RWPE2 (cell line): ENCODE results near the gene LIMS1.
"Not testable (repeated sequence)": the region's sequence is repeated elsewhere in the genome, so short reads cannot be mapped to it uniquely, and the experiment has no call there.

Experiments used
- ATAC-seq: fragments of 200-7000 bp; cut with Tn5 transposase; 3 replicates; pipeline ENCODE4 v1.9.1; 2021; ENCODE audit warnings: low read depth
- DNase-seq: peaks from one replicate; pipeline ENCODE4 v3.0.0-alpha.2; 2020; ENCODE audit warnings: low spot score
- H3K27ac ChIP-seq: fragments of 450-650 bp; 2 replicates; pipeline ENCODE4 v1.5.1; 2017; ENCODE audit warnings: mild to moderate bottlenecking; ENCODE audit not compliant: poor library complexity, severe bottlenecking
- H3K27me3 ChIP-seq: fragments of 250-450 bp; sonication (Bioruptor Pico); 2 replicates; pipeline ENCODE4 v1.5.1; 2021; ENCODE audit warnings: mild to moderate bottlenecking, moderate library complexity; ENCODE audit not compliant: insufficient read depth, poor library complexity, severe bottlenecking
- H3K36me3 ChIP-seq: fragments of 250-450 bp; sonication (Bioruptor Pico); 2 replicates; pipeline ENCODE4 v1.5.1; 2020; ENCODE audit warnings: low read depth, mild to moderate bottlenecking, moderate library complexity
- H3K4me1 ChIP-seq: fragments of 250-450 bp; sonication (Bioruptor Pico); 2 replicates; pipeline ENCODE4 v1.5.1; 2021; ENCODE audit warnings: mild to moderate bottlenecking, moderate library complexity; ENCODE audit not compliant: insufficient read depth, poor library complexity, severe bottlenecking
- H3K4me3 ChIP-seq: fragments of 250-450 bp; sonication (Bioruptor Pico); 2 replicates; pipeline ENCODE4 v1.5.1; 2021; ENCODE audit warnings: mild to moderate bottlenecking, moderate library complexity; ENCODE audit not compliant: severe bottlenecking
- H3K9me3 ChIP-seq: fragments of 250-450 bp; sonication (Bioruptor Pico); 2 replicates; pipeline ENCODE4 v1.5.1; 2021; ENCODE audit warnings: mild to moderate bottlenecking, moderate library complexity; ENCODE audit not compliant: severe bottlenecking
- TF ChIP-seq, protein P1 (sequence below): fragments of 450-650 bp; IDR thresholded peaks from one replicate; pipeline ENCODE4 v1.5.1; 2017; ENCODE audit warnings: mild to moderate bottlenecking, moderate library complexity; ENCODE audit not compliant: poor library complexity, severe bottlenecking

Gene LIMS1

DNA sequence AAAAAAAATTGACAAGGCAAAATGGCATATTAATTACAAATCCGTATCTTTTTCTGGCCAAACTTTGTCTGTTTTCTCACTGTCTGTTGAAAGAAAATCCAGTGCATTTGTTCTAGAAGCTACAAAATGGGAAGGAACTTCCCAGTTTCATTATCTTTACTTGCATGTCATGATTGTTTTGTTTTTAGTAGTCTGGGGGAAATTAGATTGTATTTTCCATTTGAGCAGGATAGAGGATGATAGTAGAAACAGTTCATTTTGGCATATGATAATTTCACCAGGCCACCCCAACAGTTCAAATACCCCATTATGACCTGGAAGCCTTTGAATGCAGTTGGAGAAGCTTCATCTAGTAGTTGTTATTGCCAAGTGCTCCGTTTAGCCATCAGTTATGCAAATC is 107.5 kb downstream of the LIMS1 start:
- ATAC-seq, result no peak
- peak overlapping the region; percentile 75 for H3K27ac ChIP-seq

DNA sequence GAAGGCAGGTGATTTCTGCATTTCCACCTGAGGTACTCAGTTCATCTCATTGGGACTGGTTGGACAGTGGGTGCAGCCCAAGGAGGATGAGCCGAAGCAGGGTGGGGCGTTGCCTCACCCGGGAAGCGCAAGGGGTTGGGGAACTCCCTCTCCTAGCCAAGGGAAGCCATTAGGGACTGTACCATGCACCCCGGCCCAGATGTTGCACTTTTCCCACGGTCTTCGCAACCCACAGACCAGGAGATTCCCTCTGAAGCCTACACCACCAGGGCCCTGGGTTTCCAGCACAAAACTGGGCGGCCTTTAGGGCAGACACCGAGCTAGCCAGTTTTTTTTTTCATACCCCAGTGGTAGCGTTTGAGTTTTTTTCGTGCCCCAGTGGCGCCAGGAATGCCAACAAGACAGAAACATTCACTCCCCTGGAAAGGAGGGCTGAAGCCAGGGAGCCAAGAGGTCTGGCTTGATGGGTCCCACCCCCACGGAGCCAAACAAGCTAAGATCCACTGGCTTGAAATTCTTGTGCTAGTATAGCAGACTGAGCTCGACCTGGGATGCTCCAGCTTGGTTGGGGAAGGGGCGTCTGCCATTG is 109.1 kb downstream of the LIMS1 start:
- Histone ChIP-seq H3K36me3 (no peaks in the 10 kb centered on the region), H3K27ac (no peak overlapping the region), H3K27me3 (no peaks in the 10 kb centered on the region), H3K9me3 (no peaks in the 10 kb centered on the region), H3K4me1 (peaks cover 28% of the 10 kb centered on the region), H3K4me3 (no peak overlapping the region)
- ATAC-seq (no peak), DNase-seq (no peak)
- TF ChIP-seq, protein P1, sequence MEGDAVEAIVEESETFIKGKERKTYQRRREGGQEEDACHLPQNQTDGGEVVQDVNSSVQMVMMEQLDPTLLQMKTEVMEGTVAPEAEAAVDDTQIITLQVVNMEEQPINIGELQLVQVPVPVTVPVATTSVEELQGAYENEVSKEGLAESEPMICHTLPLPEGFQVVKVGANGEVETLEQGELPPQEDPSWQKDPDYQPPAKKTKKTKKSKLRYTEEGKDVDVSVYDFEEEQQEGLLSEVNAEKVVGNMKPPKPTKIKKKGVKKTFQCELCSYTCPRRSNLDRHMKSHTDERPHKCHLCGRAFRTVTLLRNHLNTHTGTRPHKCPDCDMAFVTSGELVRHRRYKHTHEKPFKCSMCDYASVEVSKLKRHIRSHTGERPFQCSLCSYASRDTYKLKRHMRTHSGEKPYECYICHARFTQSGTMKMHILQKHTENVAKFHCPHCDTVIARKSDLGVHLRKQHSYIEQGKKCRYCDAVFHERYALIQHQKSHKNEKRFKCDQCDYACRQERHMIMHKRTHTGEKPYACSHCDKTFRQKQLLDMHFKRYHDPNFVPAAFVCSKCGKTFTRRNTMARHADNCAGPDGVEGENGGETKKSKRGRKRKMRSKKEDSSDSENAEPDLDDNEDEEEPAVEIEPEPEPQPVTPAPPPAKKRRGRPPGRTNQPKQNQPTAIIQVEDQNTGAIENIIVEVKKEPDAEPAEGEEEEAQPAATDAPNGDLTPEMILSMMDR, result no peak

More for the DNA sequence above, 107.5 kb downstream of the LIMS1 start:
- no peak for DNase-seq
- Histone ChIP-seq H3K27me3 (no peaks in the 10 kb centered on the region), H3K9me3 (no peaks in the 10 kb centered on the region), H3K36me3 (no peaks in the 10 kb centered on the region), H3K4me1 (peaks cover 36% of the 10 kb centered on the region), H3K4me3 (no peak overlapping the region)
- TF ChIP-seq, protein P1, result no peak

DNA sequence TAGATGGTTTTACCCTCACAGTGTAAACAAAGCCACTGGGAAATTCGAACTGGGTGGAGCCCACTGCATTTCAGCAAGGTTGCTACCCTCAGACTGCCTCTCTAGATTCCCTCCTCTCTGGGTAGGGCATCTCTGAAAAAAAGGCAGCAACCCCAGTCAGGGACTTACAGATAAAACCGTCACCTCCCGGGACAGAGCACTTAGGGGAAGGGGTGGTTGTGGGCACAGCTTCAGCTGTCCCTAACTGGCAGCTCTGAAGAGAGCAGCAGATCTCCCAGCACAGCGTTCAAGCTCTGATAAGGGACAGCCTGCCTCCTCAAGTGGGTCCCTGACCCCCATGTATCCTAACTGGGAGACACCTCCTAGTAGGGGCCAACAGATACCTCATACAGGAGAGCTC is 109.6 kb downstream of the LIMS1 start:
- H3K36me3 ChIP-seq, ATAC-seq, H3K27ac ChIP-seq, H3K27me3 ChIP-seq, H3K9me3 ChIP-seq, DNase-seq, H3K4me3 ChIP-seq: not testable (repeated sequence)
- H3K4me1 ChIP-seq, result peaks cover 28% of the 10 kb centered on the region

DNA sequence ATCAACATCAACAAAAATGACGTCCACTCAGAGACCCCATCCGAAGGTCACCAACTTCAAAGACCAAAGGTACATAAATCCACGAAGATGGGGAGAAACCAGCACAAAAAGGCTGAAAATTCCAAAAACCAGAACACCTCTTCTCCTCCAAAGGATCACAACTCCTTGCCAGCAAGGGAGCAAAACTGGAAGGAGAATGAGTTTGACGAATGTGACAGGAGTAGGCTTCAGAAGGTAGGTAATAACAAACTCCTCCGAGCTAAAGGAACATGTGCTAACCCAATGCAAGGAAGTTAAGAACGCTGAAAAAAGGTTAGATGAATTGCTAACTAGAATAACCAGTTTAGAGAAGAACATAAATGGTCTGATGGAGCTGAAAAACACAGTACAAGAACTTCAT is 110.2 kb downstream of the LIMS1 start:
- ATAC-seq, H3K36me3 ChIP-seq, H3K9me3 ChIP-seq, H3K27ac ChIP-seq, DNase-seq, H3K27me3 ChIP-seq, H3K4me3 ChIP-seq: not testable (repeated sequence)
- H3K4me1 ChIP-seq, result peaks cover 23% of the 10 kb centered on the region

DNA sequence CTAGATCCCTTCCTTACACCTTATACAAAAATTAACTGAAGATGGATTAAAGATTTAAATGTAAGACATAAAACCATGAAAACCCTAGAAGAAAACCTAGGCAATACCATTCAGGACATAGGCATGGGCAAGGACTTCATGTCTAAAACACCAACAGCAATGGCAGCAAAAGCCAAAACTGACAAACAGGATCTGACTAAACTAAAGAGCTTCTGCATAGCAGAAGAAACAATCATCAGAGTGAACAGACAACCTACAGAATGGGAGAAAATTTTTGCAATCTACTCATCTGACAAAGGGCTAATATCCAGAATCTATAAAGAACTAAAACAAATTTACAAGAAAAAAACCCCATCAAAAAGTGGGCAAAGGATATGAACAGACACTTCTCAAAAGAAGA is 114.5 kb downstream of the LIMS1 start:
- H3K4me3 ChIP-seq, H3K9me3 ChIP-seq, H3K4me1 ChIP-seq, H3K36me3 ChIP-seq, ATAC-seq, H3K27me3 ChIP-seq, DNase-seq: not testable (repeated sequence)
- peak overlapping the region; percentile 16 for H3K27ac ChIP-seq

DNA sequence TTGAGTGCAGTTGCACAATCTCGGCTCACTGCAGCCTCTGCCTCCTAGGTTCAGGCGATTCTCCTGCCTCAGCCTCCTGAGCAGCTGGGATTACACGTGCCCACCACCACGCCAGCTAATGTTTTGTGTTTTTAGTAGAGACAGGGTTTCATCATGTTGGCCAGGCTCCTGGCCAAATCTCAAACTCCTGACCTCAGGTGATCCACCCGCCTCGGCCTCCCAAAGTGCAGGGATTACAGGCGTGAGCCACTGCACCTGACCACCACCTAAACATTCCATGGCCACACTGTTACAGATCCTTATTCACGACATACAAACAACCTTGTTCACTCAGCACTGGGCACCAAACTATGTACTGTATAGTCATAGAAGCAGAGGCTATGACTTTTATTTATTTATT is 116.2 kb downstream of the LIMS1 start:
- ATAC-seq, DNase-seq, H3K4me1 ChIP-seq, H3K4me3 ChIP-seq, H3K9me3 ChIP-seq, H3K27ac ChIP-seq, H3K36me3 ChIP-seq, H3K27me3 ChIP-seq: not testable (repeated sequence)

DNA sequence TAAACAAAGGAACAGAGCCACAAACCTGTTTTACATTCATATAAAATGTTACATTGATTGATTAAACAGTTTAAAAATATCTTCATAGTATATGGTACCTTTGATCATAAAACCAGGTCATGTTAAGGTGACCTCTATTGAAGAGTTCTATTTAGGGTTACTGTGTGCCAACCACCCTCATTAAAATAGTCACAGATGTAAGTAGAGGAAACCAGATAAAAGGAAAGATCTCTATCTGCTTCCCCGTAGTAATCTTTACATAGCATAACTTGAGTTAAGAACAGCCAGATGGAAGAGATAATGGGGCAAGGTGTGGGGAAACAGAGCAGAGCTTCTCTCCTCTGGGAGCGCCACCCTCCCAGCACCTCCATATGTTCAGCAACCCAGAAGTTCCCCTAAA is 117.2 kb downstream of the LIMS1 start:
- DNase-seq, H3K4me3 ChIP-seq, H3K36me3 ChIP-seq, H3K9me3 ChIP-seq, ATAC-seq, H3K4me1 ChIP-seq, H3K27ac ChIP-seq, H3K27me3 ChIP-seq: not testable (repeated sequence)

DNA sequence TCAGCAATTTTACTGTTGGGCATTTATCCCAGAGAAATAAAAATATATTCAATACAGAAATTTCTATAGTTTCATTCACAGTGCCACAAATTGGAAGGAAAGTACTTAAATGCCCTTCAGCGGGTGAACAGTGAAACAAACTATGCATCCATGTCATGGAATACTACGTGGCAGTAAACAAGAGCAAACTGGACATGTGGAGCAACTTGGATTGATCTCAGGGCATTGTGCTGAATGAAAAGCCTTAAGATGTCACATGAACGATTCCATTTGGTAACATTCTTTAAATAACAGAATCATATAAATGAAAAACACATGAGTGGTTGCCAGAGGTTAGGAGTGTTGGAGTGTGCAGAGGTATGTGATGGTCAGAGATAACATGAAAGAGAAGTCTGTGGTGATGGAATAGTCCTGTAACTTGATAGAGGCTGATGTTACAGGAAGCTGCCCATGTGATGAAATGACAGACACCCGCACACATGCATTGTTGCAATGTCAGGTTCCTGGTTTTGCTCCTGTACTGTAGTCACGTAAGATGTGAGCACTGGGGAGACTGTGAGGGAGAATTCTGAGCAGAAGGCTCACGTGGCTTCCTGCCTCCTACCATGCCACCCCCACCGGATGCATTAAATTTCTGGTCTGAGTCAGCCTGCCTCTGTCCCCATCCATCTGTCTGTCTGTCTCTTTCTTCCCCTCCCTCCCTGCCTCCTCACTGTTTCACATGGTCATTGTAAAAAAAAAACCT is 118.1 kb downstream of the LIMS1 start:
- DNase-seq, H3K9me3 ChIP-seq, H3K4me1 ChIP-seq, H3K27me3 ChIP-seq, H3K4me3 ChIP-seq, H3K36me3 ChIP-seq: not testable (repeated sequence)
- H3K27ac ChIP-seq, result peak overlapping the region; percentile 77
- ATAC-seq, result peak; percentile 82

DNA sequence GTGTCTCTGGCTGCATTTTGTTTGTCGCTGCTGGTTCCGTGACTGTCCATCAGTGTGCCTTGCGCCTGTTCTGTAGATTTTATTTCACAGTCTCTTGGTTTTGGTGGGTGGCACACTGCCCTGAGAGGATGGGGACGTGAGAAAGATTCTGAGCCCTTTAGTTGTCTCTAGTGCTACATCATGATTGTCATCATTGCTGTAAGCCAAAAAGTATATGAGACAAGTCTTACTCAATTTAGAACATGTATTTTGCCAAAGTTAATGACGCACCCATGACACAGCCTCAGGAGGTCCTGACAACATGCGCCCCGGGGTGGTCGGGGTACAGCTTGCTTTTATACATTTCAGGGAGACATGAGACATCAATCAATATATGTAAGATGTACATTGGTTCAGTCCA is 119.2 kb downstream of the LIMS1 start:
- not testable (repeated sequence) for H3K4me1 ChIP-seq, ATAC-seq, H3K36me3 ChIP-seq, H3K9me3 ChIP-seq, H3K27me3 ChIP-seq, DNase-seq, H3K27ac ChIP-seq, H3K4me3 ChIP-seq

DNA sequence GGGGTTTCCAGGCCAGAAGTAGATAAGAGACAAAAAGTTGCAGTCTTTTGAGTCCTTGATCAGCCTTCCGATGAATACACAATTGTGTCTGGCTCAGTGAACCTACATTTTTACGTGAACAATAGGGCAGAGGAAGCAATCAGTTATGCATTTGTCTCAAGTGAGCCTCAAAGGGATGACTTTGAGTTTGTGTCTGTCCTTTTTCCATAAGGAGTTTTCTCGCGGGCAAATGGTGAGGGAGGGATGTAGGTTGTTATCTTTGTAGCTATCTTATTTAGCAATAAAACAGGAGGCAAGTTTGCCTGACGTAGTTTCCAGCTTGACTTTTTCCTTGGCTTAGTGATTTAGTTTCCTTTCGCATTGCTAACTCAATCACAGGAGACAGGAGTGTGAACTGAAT is 119.6 kb downstream of the LIMS1 start:
- not testable (repeated sequence) for ATAC-seq, H3K4me3 ChIP-seq, H3K36me3 ChIP-seq, H3K9me3 ChIP-seq, H3K27me3 ChIP-seq, H3K4me1 ChIP-seq, DNase-seq
- H3K27ac ChIP-seq, result peak overlapping the region; percentile 19
